OCI-LY1 (cell line): Measurements from ENCODE around the gene DSPP.

ENCODE experiments used
- CTCF ChIP-seq: fragments of 200-600 bp; sonication (generic), shearing (Covaris generic); IDR thresholded peaks from 2 replicates; pipeline ENCODE4 v1.5.1; 2017; ENCODE audit warnings: mild to moderate bottlenecking, antibody characterized with exemption, low read length, moderate library complexity, mixed read lengths
- EZH2 ChIP-seq: fragments of 200-600 bp; sonication (generic), shearing (Covaris generic); IDR thresholded peaks from 2 replicates; pipeline ENCODE4 v1.8.0; 2017; ENCODE audit warnings: borderline replicate concordance, mixed run types, mild to moderate bottlenecking, antibody characterized with exemption, low read length, moderate library complexity, mixed read lengths

- TF ChIP-seq CTCF (no peak), EZH2 (no peak)
Measured at GRCh38 chr4:87632469-87632868, 24.1 kb downstream of the DSPP start.
